GM12878 (cell line): ENCODE results near the gene FAM114A2. TPM values are rescaled to one million over a fixed set of nuclear protein-coding genes. Genes with fewer than 3 reads are reported as not detected.

ENCODE experiments used
- ATAC-seq: fragments of 200-7000 bp; cut with Tn5 transposase; 3 replicates; pipeline ENCODE4 v1.9.1; 2020; ENCODE audit warnings: mild to moderate bottlenecking, moderate library complexity
- BruUV-seq: library from RNA; stranded (reverse); fragments of 400-500 nt; replicated peaks from 2 replicates; lab custom pipeline; 2021; lab: Mats Ljungman, UMichigan
- CTCF ChIA-PET: fragments of 300-600 bp; sonication (Branson Sonifier 250); formaldehyde crosslinking; extraction: SDS; loops from one replicate; lab custom pipeline; 2021; ENCODE audit warnings: inconsistent platforms; lab: Yijun Ruan, JAX
- POLR2A ChIA-PET: fragments of 350-600 bp; formaldehyde crosslinking; extraction: SDS; loops from one replicate; lab custom pipeline; 2021; ENCODE audit warnings: inconsistent platforms; lab: Charles Lee
- RAD21 ChIA-PET: fragments of 300-600 bp; sonication (Branson Sonifier 250); formaldehyde crosslinking; loops from one replicate; lab custom pipeline; 2023; ENCODE audit warnings: antibody characterized with exemption; ENCODE audit not compliant: unreplicated experiment; lab: Charles Lee
- SMC1A ChIA-PET: fragments of 300-600 bp; sonication (Branson Sonifier 250); formaldehyde crosslinking; loops from one replicate; lab custom pipeline; 2023; ENCODE audit not compliant: unreplicated experiment, uncharacterized antibody; lab: Charles Lee
- DNase-seq: peaks from one replicate; pipeline ENCODE4 v3.0.0-alpha.2; 2011; ENCODE audit warnings: low read depth, low spot score
- FAIRE-seq: peaks from 3 replicates; lab custom pipeline; 2011; peaks lifted over from hg19 to GRCh38; lab: Jason Lieb, UNC
- H2AFZ ChIP-seq: 2 replicates; pipeline ENCODE4 v1.6.0; 2011; ENCODE audit warnings: low read depth, low read length, control low read depth; ENCODE audit not compliant: control insufficient read depth
- H3K27ac ChIP-seq: 2 replicates; pipeline ENCODE4 v1.5.1; 2011; ENCODE audit warnings: control low read depth; ENCODE audit not compliant: control insufficient read depth, insufficient read depth
- H3K27me3 ChIP-seq, 2 experiments: replicated peaks in 1 of 2; 2 replicates each; pipeline versions ENCODE4 v1.6.0 to v1.6.1; 2011; ENCODE audit warnings: low read length in 1 of 2; ENCODE audit not compliant: control insufficient read depth in 2 of 2, insufficient read depth in 2 of 2
- H3K36me3 ChIP-seq, 2 experiments: 2 replicates each; pipeline ENCODE4 v1.5.1; 2011; ENCODE audit warnings: low read length in 1 of 2; ENCODE audit not compliant: control insufficient read depth in 2 of 2, insufficient read depth in 2 of 2
- H3K4me1 ChIP-seq: 2 replicates; pipeline ENCODE4 v1.6.1; 2011; ENCODE audit warnings: mild to moderate bottlenecking, low read length, moderate library complexity, mixed read lengths; ENCODE audit not compliant: control insufficient read depth, insufficient read depth
- H3K4me2 ChIP-seq: 2 replicates; pipeline ENCODE4 v1.6.0; 2011; ENCODE audit warnings: control low read depth; ENCODE audit not compliant: control insufficient read depth, insufficient read depth
- H3K4me3 ChIP-seq: fragments of 200-600 bp; sonication (generic); 2 replicates; pipeline ENCODE4 v1.5.1; 2016
- H3K79me2 ChIP-seq: 2 replicates; pipeline ENCODE4 v1.6.0; 2011; ENCODE audit warnings: low read length; ENCODE audit not compliant: control insufficient read depth, insufficient read depth
- H3K9ac ChIP-seq: 2 replicates; pipeline ENCODE4 v1.8.0; 2011; ENCODE audit warnings: low read length, control low read depth, mixed read lengths; ENCODE audit not compliant: control insufficient read depth, insufficient read depth
- H3K9me3 ChIP-seq: replicated peaks from 3 replicates; pipeline ENCODE4 v1.5.1; 2011; ENCODE audit warnings: mild to moderate bottlenecking, low read length; ENCODE audit not compliant: control insufficient read depth, insufficient read depth
- H4K20me1 ChIP-seq: 2 replicates; pipeline ENCODE4 v1.6.0; 2011; ENCODE audit not compliant: control insufficient read depth, insufficient read depth
- GABPA ChIP-seq: IDR thresholded peaks from 2 replicates; pipeline ENCODE4 v1.6.1; 2014; ENCODE audit warnings: antibody characterized with exemption, low read depth, mild to moderate bottlenecking, inconsistent platforms
- HDGF ChIP-seq: fragments of 450-650 bp; IDR thresholded peaks from 2 replicates; pipeline ENCODE4 v1.6.1; 2016; ENCODE audit warnings: antibody characterized with exemption
- IKZF2 ChIP-seq, 2 experiments: fragments of 450-650 bp; IDR thresholded peaks; 2 replicates each; pipeline ENCODE4 v1.6.1; 2017; ENCODE audit warnings: mild to moderate bottlenecking in 2 of 2, moderate library complexity in 2 of 2
- MTA3 ChIP-seq: IDR thresholded peaks from 2 replicates; pipeline ENCODE4 v1.6.1; 2012; ENCODE audit warnings: low read length, inconsistent platforms, borderline replicate concordance
- POLR2AphosphoS5 ChIP-seq: IDR thresholded peaks from 2 replicates; pipeline ENCODE4 v1.6.1; 2011; ENCODE audit warnings: mild to moderate bottlenecking, low read length, inconsistent platforms
- RFX5 ChIP-seq: IDR thresholded peaks from 2 replicates; pipeline ENCODE4 v1.6.1; 2011; ENCODE audit warnings: low read depth, low read length, improper control_type of control experiment
- ZNF274 ChIP-seq: IDR thresholded peaks from one replicate; pipeline ENCODE4 v1.8.0; 2011; ENCODE audit not compliant: insufficient read length, insufficient read depth
- WGBS: methylation state at CpG from one replicate; pipeline ENCODE4 v1.1.6; 2016; ENCODE audit warnings: low lambda C conversion rate; ENCODE audit not compliant: insufficient replicate concordance, insufficient coverage; ENCODE audit errors: missing lambda C conversion rate; 5-methylcytosine and 5-hydroxymethylcytosine counted together
- in situ Hi-C: fragments of 300-500 bp; cut with MboI; formaldehyde crosslinking; loops from 9 replicates; pipeline ENCODE4 v1.14.3; 2018; ENCODE audit warnings: mixed read lengths
- intact Hi-C: fragments of 100-400 bp; cut with micrococcal nuclease; formaldehyde crosslinking; loops from one replicate; pipeline ENCODE4 v1.14.2; 2022; ENCODE audit not compliant: unreplicated experiment
- polyA plus RNA-seq, 11 experiments: library from polyadenylated mRNA; depleted of rRNA in 4 of 11; unstranded in 6 of 11; stranded (reverse) in 5 of 11; fragments of >200 nt; fragmentation: Nextera tagmentation in 4 of 11; fragmentation: Illumina TruSeq in 1 of 11; extraction: Ambion mirVana in 4 of 11; extraction: Trizol in 1 of 11; gene quantifications; 1 replicate in 1 of 11; 2 replicates in 10 of 11; pipeline versions ENCODE4 v1.2.1 to v1.2.3, GENCODE V29; 2011 to 2016; ENCODE audit warnings: inconsistent platforms in 2 of 11, missing spikeins in 2 of 11, low read depth in 1 of 11
- total RNA-seq, 4 experiments: library from RNA; depleted of rRNA in 3 of 4; stranded (reverse); fragments of >200 nt in 3 of 4; fragmentation: Illumina TruSeq in 1 of 4; extraction: Trizol in 1 of 4; gene quantifications; 2 replicates each; pipeline versions ENCODE4 v1.2.1 to v1.2.3, GENCODE V29; 2013 to 2021
- TF ChIP-seq, protein P1 (sequence below): fragments of 150-350 bp; IDR thresholded peaks from 2 replicates; pipeline ENCODE4 v1.6.1; 2014; ENCODE audit warnings: mild to moderate bottlenecking, low read depth, low read length

Gene FAM114A2
- total and polyA plus RNA-seq, 10 of the 15 experiments (the other 5 are each of a cell fraction or from before 2014, with no cell fraction given) = 16.8 to 32.8 (median 24.3) TPM

GRCh38 chr5:153969563-153969895 is 69.2 kb downstream of the FAM114A2 start:
- WGBS = 17% methylated on average over 3 of the region's 3 CpGs
- in situ Hi-C loops (loop anchor here (5.0 kb wide), 1 partner anchor 1437 kb away; no protein-coding TSS in a partner anchor), intact Hi-C loops (loop anchor here (5.0 to 10.0 kb wide), 2 partner anchors 137 to 825 kb away; no protein-coding TSS in a partner anchor)
- ATAC-seq (peak; percentile 10; the same call in 1 of the 3 replicates), FAIRE-seq (no peak), DNase-seq (no peak)
- Histone ChIP-seq H3K79me2 (no peaks in the 10 kb centered on the region), H3K9me3 (no peaks in the 10 kb centered on the region), H3K9ac (no peak overlapping the region), H3K36me3 (no peaks in the 10 kb centered on the region), H2AFZ (no peak overlapping the region), H3K27ac (no peak overlapping the region), H3K4me3 (no peak overlapping the region), H3K4me1 (no peaks in the 10 kb centered on the region), H3K27me3 (no peaks in the 10 kb centered on the region; a peak in 1 of 4 replicates), H3K4me2 (no peak overlapping the region), H4K20me1 (no peaks in the 10 kb centered on the region)
- no TSS peak for BruUV-seq
- CTCF ChIA-PET = interaction anchor here (0.9 kb wide), 1 partner anchor 103 kb away, joined by 3 read pairs; no protein-coding TSS in a partner anchor
- SMC1A ChIA-PET = interaction anchor here (0.6 to 0.7 kb wide), 2 partner anchors 16 to 306 kb away, joined by 3 read pairs; no protein-coding TSS in a partner anchor
- RAD21 ChIA-PET = interaction anchor here (1.0 kb wide), 1 partner anchor 102 kb away, joined by 3 read pairs; no protein-coding TSS in a partner anchor
- POLR2A ChIA-PET = no interaction called here
- TF ChIP-seq ZNF274 (no peak), GABPA (no peak), POLR2AphosphoS5 (no peak), HDGF (no peak), IKZF2 (IDR thresholded peaks at IDR 0.05) (no peak), MTA3 (no peak), RFX5 (no peak)
- TF ChIP-seq, protein P1, sequence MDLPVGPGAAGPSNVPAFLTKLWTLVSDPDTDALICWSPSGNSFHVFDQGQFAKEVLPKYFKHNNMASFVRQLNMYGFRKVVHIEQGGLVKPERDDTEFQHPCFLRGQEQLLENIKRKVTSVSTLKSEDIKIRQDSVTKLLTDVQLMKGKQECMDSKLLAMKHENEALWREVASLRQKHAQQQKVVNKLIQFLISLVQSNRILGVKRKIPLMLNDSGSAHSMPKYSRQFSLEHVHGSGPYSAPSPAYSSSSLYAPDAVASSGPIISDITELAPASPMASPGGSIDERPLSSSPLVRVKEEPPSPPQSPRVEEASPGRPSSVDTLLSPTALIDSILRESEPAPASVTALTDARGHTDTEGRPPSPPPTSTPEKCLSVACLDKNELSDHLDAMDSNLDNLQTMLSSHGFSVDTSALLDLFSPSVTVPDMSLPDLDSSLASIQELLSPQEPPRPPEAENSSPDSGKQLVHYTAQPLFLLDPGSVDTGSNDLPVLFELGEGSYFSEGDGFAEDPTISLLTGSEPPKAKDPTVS = no peak
